GM18951 (cell line): Measurements from ENCODE around the gene UNC5A.

Source experiments
- POLR2A ChIP-seq: IDR thresholded peaks from 4 replicates; pipeline ENCODE4 v1.6.1; 2011; ENCODE audit warnings: mild to moderate bottlenecking; ENCODE audit not compliant: insufficient read length, insufficient read depth; ENCODE audit errors: extremely low read depth
- in situ Hi-C: fragments of 300-500 bp; cut with MboI; formaldehyde crosslinking; loops from one replicate; pipeline ENCODE4 v1.12.0; 2022; ENCODE audit warnings: low sequenced_read_pairs, mixed read lengths, inconsistent platforms; ENCODE audit not compliant: unreplicated experiment

UNC5A gene

DNA sequence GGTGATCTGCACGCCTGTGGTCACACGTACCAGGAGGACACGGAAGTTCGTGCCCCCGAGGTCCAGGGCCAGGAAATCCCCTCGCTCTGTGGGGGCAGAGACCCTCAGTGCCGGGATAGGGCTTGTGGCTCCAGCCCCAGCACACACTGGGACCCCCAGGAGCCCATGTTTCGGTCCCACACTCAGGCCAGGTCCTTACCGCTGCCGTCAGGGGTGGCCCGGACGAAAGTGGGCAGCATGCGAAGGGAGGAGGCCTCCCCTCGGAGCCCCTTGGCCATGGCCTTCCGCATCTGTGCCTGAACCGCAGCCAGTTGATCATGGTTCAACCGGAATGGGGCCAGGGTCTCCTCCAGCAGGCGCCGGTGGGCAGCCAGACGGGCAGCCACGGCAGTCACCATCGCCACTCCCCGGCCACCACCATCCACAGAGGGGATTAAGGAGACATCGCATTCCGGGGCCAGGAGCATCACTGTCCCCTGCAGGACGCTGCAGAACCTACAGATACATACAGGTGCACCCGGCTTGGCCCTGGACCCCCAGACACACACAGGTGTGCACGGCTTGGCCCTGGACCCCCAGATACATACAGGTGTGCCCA lies 77.0 kb downstream of the UNC5A start:
- in situ Hi-C loops = no loop called here
- TF ChIP-seq POLR2A = no peak

DNA sequence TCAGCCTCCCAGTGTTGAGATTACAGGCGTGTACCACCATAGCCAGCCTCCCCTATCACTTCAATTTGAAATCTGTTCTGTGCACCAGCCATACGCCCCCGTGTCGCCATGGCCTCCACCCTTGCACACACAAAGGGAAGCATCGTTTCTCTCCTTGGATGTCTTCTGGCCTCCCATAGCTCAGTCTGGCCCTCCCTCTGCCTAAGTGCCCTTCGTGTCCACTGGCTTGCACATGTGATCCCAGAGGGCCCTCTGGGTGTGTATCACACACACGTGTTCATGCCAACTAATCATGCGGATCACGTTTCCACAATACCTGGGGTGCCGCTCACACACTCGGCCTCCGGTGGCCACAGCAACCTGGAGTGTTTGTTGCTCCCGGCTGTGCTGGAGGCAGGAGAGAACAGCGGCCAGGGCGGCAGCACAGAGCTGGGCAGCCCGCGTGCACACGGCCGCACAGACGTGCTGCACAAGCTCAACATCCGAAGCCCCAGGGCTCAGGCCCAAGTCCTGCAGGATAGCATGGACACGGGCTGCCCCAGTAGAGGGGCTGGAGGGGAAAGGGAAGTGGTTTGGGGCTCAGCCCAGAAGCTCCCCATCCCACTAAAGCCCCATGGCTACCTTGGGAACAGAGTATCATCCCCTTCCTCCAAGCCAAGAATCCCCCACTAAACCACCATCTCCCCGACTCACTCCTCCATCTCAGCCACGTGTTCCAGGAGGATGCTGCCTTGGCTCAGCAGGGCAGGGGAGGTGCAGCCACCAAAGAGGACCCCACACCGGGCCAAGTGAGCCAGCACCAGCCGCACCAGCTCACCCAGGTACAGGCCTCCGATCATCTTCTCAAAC lies 77.9 kb downstream of the UNC5A start:
- TF ChIP-seq POLR2A = no peak
- in situ Hi-C loops = no loop called here

DNA sequence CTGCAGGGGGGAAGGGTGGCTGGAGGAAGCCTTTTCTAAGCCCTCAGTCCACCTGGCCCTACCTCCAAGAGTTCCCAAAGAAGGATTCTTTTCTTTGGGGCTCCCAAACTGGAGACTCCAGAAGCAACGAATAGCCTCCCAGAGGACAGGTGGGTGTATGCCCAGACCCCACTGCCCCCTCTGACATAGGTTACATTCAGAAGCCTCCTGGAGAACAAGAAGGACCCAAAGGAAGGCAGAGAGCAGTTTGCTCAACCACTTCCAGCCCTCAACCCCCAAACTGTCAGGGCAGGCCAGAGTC lies 78.5 kb downstream of the UNC5A start:
- in situ Hi-C loops = no loop called here
- no peak for TF ChIP-seq POLR2A

DNA sequence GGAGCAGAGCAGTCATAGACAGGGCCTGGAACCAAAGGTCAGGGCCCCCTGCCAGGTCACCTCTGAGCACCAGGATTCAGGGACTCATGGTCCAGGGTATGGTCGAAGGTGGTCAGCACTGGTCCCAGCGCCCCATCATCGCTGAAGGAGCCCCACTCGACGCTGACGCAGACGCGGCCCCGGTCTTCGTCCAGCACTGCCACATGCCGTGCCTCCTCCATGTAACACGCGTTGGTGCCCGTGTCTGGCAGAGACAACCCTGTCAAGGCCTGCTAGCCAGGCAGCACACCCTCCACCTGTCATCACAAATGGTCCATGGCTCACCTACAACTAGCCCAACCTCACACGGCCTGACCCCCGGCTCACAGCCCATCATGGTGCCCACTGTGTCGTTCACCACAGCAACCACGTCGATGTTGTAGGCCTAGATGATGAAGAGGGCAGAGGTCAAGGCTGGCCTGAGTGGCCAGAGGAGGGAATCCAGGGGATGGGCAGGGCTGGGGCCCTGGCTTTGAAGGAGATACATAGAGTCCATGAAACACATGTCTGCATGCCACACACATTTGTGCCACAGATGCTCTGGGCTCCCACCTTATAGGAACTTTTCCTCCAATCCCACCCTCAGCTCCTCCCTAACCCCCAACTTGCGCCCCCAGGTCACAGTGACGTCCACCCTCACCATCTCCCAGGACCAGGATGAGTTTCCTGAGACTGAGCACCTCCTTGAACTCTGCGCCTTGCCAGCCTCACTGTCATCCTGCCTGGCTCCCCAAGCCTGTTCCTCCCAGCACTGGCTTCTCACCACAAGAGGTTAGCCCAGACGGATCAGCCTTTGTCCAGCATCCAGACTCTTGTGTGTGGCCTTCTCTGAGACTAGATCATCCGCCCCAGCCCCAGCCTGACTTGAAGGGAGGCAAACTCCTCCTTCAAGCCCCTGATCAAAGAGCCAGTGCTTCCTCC lies 79.2 kb downstream of the UNC5A start:
- in situ Hi-C loops = no loop called here
- no peak for TF ChIP-seq POLR2A

DNA sequence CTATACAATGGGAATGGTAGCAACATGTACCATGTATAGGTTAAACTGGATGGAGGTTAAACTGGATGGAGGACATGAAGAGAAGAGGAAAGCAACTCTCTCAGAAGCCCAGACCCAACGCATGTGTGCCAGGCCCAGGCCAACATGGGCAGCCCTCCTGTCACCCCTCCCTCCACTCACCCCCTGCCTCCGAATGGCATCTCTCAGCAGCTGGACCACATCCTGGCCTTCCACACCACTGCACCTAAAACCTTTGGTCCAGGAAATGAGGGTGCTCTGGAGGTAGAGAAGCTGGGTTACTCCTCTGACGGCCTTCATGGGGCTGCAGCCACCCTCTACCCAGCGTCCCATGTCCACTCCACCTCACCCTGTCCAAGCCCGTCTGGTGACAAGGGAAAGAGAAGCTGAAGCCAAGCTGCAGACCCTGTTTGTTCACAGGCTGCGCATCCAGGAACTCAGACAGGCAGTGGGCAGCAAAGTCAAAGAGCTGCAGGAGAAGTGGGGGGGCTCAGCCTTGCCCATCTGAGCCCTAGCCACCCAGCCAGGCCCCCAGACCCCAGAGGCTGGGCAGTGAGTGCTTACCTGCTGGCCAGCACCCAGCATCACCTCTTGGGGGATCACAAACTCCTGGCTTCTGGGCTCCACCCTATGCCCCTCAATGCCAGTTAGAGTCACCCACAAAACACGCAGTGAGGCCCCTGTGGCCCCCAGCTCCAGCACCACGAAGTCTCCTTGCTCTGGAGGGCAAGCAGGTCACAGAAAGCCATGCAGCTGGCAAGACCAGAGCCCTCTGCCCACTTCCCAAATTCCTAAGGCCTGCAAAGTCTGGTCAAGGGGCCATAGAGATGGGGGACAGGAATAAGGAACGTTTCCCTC lies 80.3 kb downstream of the UNC5A start:
- TF ChIP-seq POLR2A = no peak
- in situ Hi-C loops = no loop called here

DNA sequence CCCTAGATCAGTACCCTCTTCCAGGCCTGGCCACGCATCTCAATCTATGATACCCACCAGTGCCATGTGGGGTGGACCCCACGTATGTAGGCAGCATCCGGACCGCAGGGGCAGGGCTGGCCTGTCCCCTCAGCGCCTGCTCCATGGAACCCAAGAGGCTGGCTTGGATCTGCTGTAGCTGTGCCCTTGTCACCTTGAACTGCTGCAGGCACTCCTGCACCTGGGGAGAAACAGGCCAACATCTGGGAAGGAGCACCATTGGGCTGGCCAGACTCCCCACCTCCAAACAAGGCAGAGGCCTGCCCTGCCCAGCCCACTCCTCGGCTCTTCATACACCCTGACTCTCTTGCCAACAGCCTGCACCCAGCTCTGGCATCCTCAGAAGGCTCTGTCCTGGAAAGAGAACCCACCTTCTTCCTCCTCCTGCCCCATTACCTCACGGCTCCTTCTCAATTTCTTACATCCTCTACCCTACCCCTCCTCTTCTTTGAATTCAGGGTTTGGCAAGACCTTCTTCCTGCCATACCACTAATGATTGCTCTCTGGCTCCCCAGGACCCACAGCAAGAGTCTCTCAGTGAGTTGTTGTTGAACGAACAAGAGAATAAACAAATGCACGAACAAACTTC lies 81.1 kb downstream of the UNC5A start:
- in situ Hi-C loops = no loop called here
- no peak for TF ChIP-seq POLR2A

DNA sequence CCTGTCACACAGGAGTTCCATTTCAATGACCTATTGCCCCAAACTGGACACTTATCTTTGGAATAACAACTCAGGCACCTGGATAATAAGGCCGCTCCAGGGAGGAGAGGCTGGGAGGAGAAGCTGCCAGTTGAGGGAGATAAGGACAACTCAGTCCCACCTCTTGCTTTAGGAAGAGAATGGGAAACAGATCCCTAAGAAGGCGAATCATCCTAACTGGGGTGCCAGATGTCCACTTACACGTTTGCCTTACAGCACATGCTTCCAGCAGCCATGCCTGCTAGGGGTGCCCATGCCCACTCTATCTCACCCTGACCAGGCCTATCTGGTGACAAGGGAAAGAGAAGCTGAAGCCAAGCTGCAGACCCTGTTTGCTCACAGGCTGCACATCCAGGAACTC lies 82.3 kb downstream of the UNC5A start:
- in situ Hi-C loops = no loop called here
- TF ChIP-seq POLR2A = no peak

DNA sequence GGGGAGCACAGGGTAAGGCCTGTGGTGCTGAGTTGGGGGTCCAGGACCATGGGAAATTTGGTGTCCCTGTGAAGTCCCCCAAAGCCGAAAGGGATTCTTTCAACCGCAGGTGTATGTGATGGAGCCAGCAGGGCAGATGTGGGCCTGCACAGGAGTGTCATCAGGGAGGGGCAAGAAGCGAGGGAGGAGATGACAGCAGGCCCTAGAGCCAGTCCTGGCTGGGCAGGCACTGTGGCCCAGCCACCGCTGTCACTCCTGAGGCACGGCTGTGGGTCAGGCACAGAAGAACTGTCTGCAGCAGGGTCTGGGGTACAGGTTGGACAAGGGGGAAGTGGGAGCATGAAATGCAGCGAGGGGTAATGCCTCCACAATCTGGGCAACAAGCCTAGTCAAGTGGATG lies 83.9 kb downstream of the UNC5A start:
- no peak for TF ChIP-seq POLR2A
- in situ Hi-C loops = no loop called here

DNA sequence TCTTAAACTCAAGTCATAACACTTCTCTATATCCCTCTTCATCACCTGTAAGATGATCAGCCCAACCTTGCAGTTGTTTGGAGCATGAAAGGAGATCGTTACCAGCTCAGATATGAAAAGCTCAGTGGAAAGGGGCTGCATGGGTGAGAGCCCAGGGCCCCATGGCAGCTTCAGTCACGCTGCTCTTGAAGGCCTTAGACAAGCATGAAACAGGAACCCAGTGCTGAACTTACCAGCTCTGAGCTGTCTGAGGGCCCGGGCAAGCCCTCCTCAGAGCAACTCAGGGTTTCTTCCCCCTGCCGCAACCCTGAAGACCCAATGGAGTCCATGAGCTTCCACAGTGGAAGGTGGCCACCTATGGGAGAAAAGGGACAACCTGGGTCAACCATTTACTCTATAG lies 85.5 kb downstream of the UNC5A start:
- in situ Hi-C loops = no loop called here
- no peak for TF ChIP-seq POLR2A

DNA sequence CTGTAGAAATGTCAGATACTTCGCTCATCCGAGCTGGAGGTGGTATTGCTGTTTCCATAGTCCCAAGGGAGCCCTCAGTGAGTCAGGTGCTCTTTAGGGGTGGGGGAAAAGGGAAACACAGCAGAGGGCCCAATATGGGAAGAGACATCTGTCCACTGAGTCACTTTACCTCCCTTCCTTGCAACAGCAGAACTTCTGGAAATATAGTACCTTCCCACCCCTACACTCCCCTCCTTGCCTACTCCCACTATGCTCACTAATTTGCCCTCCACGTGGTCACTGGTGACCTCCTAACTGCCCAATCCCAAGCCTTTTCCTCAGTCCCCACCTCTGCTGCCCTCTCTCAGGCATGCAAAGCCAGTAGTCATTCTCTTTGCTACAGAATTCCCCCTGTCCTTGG lies 86.9 kb downstream of the UNC5A start:
- no peak for TF ChIP-seq POLR2A
- in situ Hi-C loops = no loop called here

DNA sequence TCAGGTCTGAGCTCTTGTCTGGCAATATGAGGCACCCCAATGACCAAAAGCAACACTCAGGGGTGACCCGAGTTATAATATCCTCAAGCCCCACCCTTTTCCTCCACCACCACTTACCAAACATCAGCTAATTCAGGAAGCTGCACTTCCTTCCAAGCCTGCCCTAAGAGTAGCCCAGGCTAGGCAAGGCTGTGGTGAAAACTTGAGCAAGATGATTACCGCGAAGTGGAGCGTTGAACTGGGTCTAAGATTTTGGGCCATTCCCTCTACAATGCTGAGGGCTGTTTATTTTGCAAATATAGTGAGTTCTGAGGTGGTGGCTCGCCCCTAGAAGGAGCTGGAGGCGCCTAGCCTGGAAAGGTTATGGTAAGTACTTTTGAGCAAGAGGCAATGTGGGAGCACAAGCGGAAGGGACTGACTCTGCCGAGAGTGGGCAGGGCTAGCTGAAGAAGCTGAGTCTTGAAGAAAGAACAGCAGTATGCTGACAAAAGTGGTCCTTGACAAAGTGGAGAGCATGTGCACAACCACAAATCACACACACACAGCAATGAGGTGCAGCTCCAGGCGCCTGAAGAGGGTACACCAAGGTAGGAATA lies 89.0 kb downstream of the UNC5A start, which contains the start of gene HK3:
Gene HK3, minus strand, starts transcription at position 51 of the 596 bp plus-strand sequence. CDS start 3,187 bp downstream, outside the sequence.
- in situ Hi-C loops = no loop called here
- no peak for TF ChIP-seq POLR2A
